Bronchial epithelial cell (primary cell): ENCODE data around the gene LTB4R. TPM values are rescaled to one million over a fixed set of nuclear protein-coding genes. Genes with fewer than 3 reads are reported as not detected.
A peak's percentile ranks its signal among the peaks of the same experiment; 100 is the strongest.
"Not testable (repeated sequence)": the region's sequence is repeated elsewhere in the genome, so short reads cannot be mapped to it uniquely, and the experiment has no call there.

Experiments used
- DNase-seq: peaks from one replicate; pipeline ENCODE4 v3.0.0-alpha.2; 2010; ENCODE audit warnings: low read depth
- FAIRE-seq: peaks from 2 replicates; lab custom pipeline; 2011; peaks lifted over from hg19 to GRCh38; lab: Jason Lieb, UNC
- H3K27me3 ChIP-seq: 2 replicates; pipeline ENCODE4 v1.5.1; 2011; ENCODE audit warnings: low read length; ENCODE audit not compliant: control insufficient read depth, insufficient read depth
- H3K36me3 ChIP-seq: 2 replicates; pipeline ENCODE4 v1.5.1; 2011; ENCODE audit warnings: low read length; ENCODE audit not compliant: control insufficient read depth, insufficient read depth
- H3K4me3 ChIP-seq: 2 replicates; pipeline ENCODE4 v1.5.1; 2011; ENCODE audit warnings: mild to moderate bottlenecking, low read depth, low read length, control low read depth
- total RNA-seq: library from RNA; depleted of rRNA; stranded (reverse); fragments of >200 nt; gene quantifications from 2 replicates; pipeline ENCODE4 v1.2.1, GENCODE V29; 2014
- TF ChIP-seq, protein P1 (sequence below): IDR thresholded peaks from 2 replicates; pipeline ENCODE4 v1.5.1; 2011; ENCODE audit warnings: mild to moderate bottlenecking, moderate library complexity, low read length, control low read depth, inconsistent platforms; ENCODE audit not compliant: insufficient read depth, severe bottlenecking

Gene LTB4R
- total RNA-seq, 1 donor from 2014 or later: 3.7 TPM

DNA sequence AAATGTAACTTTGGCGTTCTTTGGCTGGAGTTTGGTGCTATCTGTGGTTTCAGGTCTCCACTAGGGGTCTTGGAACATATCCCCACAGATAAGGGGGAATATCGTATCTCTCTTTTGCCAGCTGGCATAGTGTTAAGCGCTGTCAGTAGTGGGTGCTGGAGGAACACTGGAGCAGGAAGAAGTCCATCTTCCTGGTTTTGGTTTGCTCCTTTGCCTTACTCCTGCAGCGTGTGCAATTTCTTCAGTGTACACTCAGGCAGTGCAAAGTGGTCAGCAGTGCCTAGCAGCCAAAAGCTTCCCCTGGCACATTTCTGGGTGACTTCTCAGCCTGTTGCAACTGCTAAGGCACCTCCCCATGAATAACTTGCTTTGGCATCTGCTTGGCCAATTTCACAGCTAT lies 40.2 kb downstream of the LTB4R start:
- no peak overlapping the region for H3K4me3 ChIP-seq
- FAIRE-seq: no peak
- DNase-seq: peak; percentile 58
- H3K36me3 ChIP-seq: no peaks in the 10 kb centered on the region
- TF ChIP-seq, protein P1, sequence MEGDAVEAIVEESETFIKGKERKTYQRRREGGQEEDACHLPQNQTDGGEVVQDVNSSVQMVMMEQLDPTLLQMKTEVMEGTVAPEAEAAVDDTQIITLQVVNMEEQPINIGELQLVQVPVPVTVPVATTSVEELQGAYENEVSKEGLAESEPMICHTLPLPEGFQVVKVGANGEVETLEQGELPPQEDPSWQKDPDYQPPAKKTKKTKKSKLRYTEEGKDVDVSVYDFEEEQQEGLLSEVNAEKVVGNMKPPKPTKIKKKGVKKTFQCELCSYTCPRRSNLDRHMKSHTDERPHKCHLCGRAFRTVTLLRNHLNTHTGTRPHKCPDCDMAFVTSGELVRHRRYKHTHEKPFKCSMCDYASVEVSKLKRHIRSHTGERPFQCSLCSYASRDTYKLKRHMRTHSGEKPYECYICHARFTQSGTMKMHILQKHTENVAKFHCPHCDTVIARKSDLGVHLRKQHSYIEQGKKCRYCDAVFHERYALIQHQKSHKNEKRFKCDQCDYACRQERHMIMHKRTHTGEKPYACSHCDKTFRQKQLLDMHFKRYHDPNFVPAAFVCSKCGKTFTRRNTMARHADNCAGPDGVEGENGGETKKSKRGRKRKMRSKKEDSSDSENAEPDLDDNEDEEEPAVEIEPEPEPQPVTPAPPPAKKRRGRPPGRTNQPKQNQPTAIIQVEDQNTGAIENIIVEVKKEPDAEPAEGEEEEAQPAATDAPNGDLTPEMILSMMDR: no peak
- no peaks in the 10 kb centered on the region for H3K27me3 ChIP-seq

DNA sequence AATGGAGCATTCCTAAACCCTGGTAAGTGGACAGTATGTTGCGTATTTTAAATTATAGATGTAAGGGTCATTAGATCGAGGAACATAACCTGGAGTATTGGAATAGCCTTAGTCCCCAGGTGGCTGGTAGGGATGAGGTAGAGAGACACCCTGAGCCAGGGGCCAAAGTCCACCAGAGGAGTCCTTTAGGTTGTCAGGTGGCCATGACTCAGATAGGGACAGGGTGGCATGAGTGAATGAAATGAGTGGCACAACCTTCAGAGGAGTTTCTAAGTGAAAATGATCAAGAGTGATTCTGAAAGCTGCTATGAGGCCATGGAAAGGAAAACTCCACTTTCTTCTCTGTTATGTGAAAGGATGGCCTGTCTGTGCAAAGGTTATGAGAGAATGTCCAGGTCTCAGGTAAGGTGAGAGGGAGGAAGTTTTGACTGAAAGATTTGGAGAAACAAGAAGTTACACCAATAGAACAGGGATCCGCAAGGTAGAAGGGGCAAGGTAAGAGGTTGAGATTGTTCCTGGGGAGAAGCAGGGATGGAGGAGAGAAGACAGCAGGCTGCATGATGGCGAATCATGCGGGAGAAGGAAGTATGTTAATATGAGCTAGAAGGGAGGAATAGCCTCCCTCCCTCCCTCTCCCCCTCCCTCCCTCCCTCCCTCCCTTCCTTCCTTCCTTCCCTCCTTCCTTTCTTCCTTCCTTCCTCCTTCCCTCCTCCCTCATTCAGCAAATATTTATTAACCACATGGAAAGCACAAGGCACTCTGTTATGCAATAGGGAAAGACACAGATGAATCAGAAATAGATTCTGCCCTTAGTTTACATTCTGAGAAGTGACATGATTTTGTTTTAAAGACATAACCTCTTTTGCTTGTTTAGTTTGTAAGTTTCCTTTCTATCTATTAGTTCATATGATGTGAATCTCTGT lies 42.5 kb downstream of the LTB4R start:
- no peaks in the 10 kb centered on the region for H3K27me3 ChIP-seq
- no peaks in the 10 kb centered on the region for H3K36me3 ChIP-seq
- TF ChIP-seq, protein P1: no peak
- no peak overlapping the region for H3K4me3 ChIP-seq
- FAIRE-seq (no peak), DNase-seq (peak; percentile 80)

DNA sequence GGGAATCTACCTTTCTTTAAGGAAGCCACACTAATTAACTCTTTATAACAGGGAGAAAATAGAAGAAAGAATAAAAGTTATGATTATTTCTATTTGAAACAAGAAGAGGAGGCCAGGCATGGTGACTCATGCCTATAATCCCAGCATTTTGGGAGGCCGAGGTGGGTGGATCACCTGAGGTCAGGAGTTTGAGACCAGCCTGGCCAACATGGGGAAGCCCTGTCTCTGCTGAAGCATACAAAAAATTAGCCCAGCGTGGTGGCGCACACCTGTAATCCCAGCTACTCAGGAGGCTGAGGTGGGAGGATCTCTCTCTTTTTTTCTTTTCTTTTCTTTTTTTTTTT lies 43.2 kb downstream of the LTB4R start:
- H3K4me3 ChIP-seq, DNase-seq, FAIRE-seq, H3K36me3 ChIP-seq, H3K27me3 ChIP-seq: not testable (repeated sequence)

DNA sequence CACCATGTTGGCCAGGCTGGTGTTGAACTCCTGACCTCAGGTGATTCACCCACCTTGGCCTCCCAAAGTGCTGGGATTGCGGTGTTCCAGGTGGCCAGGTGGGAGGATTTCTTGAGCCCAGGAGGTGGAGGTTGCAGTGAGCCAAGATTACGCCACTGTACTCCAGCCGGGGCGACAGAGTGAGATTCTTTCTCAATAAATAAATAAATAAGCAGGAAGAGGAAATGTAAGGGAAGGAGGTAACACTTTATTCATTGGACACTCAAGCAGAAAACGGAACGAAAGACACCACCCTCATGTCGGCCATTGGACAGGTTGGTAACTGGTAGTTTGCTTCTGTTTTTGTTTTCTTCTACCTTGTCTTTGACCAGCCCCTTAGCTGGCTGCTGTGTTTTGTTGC lies 43.7 kb downstream of the LTB4R start:
- H3K36me3 ChIP-seq: no peaks in the 10 kb centered on the region
- H3K27me3 ChIP-seq: no peaks in the 10 kb centered on the region
- FAIRE-seq (no peak), DNase-seq (no peak)
- H3K4me3 ChIP-seq: no peak overlapping the region
- TF ChIP-seq, protein P1: no peak

DNA sequence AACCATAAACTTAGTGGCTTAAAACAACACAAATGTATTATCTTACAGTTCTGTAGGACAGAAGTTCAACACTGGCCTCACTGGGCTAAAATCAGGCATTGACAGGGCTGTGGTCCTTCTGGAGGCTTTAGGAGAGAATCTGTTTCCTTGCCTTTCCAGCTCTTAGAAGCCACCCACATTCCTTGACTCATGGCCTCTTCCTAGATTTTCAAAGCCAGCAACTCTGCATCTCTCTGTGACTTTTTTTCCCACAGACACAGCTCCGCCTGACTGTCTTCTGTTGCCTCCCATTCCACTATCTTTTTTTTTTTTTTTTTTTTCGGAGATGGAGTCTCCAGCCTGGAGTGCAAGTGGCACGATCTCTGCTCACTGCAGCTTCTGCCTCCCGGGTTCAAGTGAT lies 44.9 kb downstream of the LTB4R start:
- FAIRE-seq: no peak
- no peak for DNase-seq
- Histone ChIP-seq H3K4me3 (no peak overlapping the region), H3K36me3 (no peaks in the 10 kb centered on the region), H3K27me3 (no peaks in the 10 kb centered on the region)
- TF ChIP-seq, protein P1: no peak

DNA sequence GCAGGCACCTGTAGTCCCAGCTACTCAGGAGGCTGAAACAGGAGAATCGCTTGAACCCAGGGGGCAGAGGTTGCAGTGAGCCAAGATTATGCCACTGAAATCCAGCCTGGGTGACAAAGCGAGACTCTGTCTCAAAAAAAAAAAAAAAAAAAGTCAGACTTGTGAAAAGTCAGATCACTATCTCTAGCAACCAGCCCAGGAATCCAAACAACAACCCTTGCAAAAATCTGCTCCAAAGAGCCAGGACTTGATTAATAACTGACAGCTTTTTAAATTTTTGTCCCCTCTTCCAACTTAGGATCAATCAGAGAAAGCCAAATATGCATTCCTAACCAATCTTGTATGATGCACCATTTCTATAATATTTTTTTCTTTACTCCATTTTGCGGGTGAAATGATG lies 49.0 kb downstream of the LTB4R start:
- TF ChIP-seq, protein P1: no peak
- Histone ChIP-seq H3K4me3 (no peak overlapping the region), H3K36me3 (no peaks in the 10 kb centered on the region), H3K27me3 (no peaks in the 10 kb centered on the region)
- DNase-seq (no peak), FAIRE-seq (no peak)
